NOMO-1 treated with dmso at 0.1 percent for 144 hours (cell line): Measurements from ENCODE around the gene HDDC2.
A peak's percentile ranks its signal among the peaks of the same experiment; 100 is the strongest.

Source experiments
- DNase-seq: peaks from one replicate; lab custom pipeline; 2025; ENCODE audit not compliant: unreplicated experiment; lab: John Stamatoyannopoulos, UW

The HDDC2 gene

GRCh38 chr6:125271486-125272159, 30.1 kb downstream of the HDDC2 start:
- DNase-seq: no peak

DNA sequence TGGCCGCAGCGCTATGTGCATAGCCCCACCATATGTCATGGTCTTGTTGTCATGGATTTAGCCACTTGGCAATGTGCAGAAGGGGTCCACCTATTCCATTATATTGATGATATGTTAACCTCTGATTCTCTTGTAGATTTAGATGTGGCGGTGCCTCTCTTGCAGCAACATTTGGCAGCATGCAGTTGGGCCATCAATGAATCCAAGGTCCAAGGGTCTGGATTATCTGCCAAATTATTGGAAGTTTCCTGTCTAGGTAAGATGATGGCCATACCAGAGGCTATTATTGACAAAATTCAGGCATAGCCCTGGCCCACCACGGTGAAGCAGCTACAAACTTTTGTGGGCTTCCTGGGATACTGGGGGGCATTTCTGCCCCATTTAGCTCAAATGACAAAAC, 31.4 kb downstream of the HDDC2 start:
- no peak for DNase-seq

GRCh38 chr6:125269328-125269985, 32.3 kb downstream of the HDDC2 start:
- no peak for DNase-seq

- no peak for DNase-seq
Measured at GRCh38 chr6:125268765-125269164, 33.0 kb downstream of the HDDC2 start.

GRCh38 chr6:125267806-125268523, 33.8 kb downstream of the HDDC2 start:
- DNase-seq: no peak

DNA sequence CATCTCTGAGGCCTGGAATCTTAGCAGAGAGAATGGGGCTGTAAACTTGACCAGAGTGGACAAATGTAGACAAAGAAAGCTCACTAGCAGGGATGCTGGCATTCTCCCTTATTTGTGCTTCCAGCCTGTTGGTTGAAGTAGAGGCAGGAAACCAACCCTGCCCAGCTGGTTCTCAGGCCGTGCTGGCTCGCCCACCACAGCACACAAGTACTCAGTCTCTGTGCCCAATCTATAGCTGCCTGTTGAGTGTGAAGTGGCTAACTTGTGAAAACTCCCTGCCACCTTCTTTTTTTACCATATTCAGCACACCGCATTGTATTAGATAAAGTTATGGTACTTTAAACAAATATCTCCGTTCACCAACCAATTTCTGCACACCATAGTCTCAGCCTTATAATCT, 37.3 kb downstream of the HDDC2 start:
- DNase-seq: no peak

GRCh38 chr6:125262016-125263013, 39.5 kb downstream of the HDDC2 start:
- no peak for DNase-seq

DNA sequence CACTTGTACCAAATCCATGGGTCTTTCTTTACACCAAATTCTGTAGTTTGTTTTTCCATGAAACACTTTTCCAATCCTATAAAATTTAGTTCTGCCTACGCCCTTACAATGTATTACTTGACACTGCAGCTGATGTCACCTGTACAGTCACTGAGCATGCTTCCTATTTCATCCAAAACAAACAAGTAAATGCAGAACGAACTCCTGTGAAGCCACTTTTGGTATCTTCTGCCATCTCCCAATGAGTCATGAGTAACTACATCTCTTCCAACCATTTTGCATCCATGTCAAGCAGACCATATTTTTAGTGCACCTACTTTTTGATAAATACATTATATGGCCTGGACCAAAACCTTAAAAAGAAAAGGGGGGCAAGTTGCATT, 42.4 kb downstream of the HDDC2 start:
- DNase-seq: no peak

- peak; percentile 64 for DNase-seq
Measured at GRCh38 chr6:125258651-125259353, 43.0 kb downstream of the HDDC2 start.

DNA sequence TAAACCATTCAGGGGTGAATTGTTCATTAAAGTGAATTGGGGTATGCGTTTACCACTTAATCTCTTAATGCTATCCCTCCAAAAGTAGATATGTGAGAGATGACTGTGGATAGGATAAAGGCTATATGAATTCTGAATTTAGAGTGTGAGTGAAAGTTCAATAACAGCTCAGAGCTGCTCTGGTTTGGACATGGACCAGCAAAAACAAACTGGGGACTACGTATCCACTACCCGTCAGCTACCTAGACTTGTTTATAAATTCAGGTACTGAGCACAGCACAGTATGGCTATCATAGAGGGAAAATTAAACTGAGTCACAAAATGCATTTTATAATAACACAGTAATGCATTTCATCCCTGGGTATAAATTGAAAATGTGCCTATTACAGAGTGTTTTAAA, 44.4 kb downstream of the HDDC2 start:
- no peak for DNase-seq

DNA sequence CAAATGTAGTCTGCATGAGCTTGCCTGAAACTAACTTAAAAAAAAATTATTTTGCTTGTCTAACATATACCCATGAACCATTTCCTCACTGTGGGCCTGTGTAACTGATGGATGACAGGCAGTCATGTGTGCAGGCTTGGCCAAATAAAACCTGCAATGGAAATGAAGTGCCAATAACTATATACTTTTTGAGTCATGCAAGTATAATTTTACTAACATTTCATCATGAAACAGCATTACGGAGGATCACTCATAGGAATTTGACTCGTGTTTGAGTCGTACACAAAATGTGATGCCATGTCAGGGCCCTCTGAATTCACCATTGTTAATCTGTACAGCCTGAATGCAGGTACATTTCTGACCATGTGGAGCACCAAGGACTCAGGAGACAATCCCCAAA, 46.6 kb downstream of the HDDC2 start:
- DNase-seq: no peak

GRCh38 chr6:125254321-125254720, 47.4 kb downstream of the HDDC2 start:
- no peak for DNase-seq

- no peak for DNase-seq
Measured at GRCh38 chr6:125253881-125254280, 47.9 kb downstream of the HDDC2 start.

DNA sequence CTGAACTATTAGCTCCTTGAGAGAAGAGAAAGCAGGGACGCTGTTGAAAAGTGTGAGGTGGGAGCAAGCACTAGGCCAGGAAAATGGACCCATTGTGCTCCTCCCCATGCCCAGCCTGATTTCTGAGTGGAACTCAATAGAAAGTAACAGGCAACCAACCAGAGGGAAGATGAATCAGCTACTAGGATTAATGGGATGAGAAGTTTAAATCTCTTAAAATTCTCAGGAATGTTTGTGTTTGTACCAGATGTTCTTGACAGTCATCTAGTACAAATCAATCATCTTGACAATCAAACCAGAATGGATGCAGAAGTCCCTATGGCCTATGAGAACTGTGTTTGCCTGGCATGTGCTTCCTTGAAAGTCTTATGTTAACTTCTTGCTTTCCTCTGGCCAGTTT, 48.9 kb downstream of the HDDC2 start:
- DNase-seq: no peak

- DNase-seq: no peak
Measured at GRCh38 chr6:125251516-125252220, 50.1 kb downstream of the HDDC2 start.

- no peak for DNase-seq
Measured at GRCh38 chr6:125250511-125250910, 51.3 kb downstream of the HDDC2 start.

DNA sequence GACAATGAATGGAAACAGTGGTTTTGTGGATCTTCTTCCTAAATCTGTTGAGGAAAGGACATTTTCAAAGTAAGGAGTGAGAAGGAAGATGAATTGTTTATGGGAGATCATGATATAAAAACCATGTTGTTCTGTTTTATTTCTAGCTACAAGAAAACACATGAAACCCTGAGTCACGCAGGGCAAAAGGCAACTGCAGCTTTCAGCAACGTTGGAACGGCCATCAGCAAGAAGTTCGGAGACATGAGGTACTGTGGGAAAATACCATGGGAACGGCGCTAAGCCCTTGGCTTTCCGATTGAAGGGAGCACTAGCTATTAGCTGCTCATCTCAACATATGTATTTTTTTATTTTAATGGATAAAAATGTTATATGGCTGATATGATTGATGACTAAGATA, 53.6 kb downstream of the HDDC2 start:
- DNase-seq: no peak

DNA sequence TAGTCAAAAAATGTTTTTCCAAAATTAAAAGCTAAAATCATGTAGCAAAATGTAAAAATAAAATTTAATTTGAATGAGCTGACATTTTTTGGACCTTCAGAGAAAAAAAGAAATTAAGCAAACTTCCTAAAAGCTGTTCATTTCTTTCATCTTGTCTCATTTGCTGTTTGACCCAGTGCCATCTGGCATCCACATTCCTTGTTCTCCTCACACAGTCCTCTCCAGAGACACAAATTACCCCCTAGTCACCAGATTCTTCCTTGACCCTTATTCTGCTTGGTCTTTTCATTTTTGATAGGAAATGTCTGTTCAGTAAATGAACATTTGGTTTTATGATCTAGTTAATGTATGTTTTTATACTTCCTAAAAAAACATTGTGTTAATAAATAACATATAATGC, 55.2 kb downstream of the HDDC2 start:
- no peak for DNase-seq

GRCh38 chr6:125245523-125246264, 56.1 kb downstream of the HDDC2 start:
- no peak for DNase-seq
